Neural progenitor cell (in vitro differentiated cells): Measurements from ENCODE around the gene ARAP3. TPM values are rescaled to one million over a fixed set of nuclear protein-coding genes. Genes with fewer than 3 reads are reported as not detected.

ENCODE experiments used
- DNase-seq: peaks from one replicate; pipeline ENCODE4 v3.0.0-alpha.2; 2016; ENCODE audit warnings: low spot score
- H2AFZ ChIP-seq: fragments of 200-600 bp; sonication (generic); replicated peaks from 2 replicates; pipeline ENCODE4 v1.6.1; 2016; ENCODE audit warnings: antibody characterized with exemption
- H3F3A ChIP-seq: fragments of 200-600 bp; sonication (generic); 2 replicates; pipeline ENCODE4 v1.6.1; 2016; ENCODE audit warnings: antibody characterized with exemption, low read depth
- H3K27ac ChIP-seq: fragments of 200-600 bp; sonication (generic); 2 replicates; pipeline ENCODE4 v1.5.1; 2016; ENCODE audit warnings: mild to moderate bottlenecking
- H3K27me3 ChIP-seq: fragments of 200-600 bp; sonication (generic); 2 replicates; pipeline ENCODE4 v1.6.1; 2016; ENCODE audit warnings: mild to moderate bottlenecking, moderate library complexity
- H3K36me3 ChIP-seq: fragments of 200-600 bp; sonication (generic); 2 replicates; pipeline ENCODE4 v1.5.1; 2016
- H3K4me1 ChIP-seq: fragments of 200-600 bp; sonication (generic); 2 replicates; pipeline ENCODE4 v1.6.1; 2016; ENCODE audit warnings: mixed run types
- H3K4me2 ChIP-seq: fragments of 200-600 bp; sonication (generic); 2 replicates; pipeline ENCODE4 v1.6.1; 2016
- H3K4me3 ChIP-seq: fragments of 200-600 bp; sonication (generic); 2 replicates; pipeline ENCODE4 v1.5.1; 2016
- H3K79me2 ChIP-seq: fragments of 200-600 bp; sonication (generic); 2 replicates; pipeline ENCODE4 v1.6.1; 2016; ENCODE audit warnings: low read depth
- H3K9ac ChIP-seq: fragments of 200-600 bp; sonication (generic); 2 replicates; pipeline ENCODE4 v1.6.1; 2016
- H3K9me3 ChIP-seq: fragments of 200-600 bp; sonication (generic); 2 replicates; pipeline ENCODE4 v1.5.1; 2016; ENCODE audit warnings: low read depth
- H4K20me1 ChIP-seq: fragments of 200-600 bp; sonication (generic); 2 replicates; pipeline ENCODE4 v1.6.1; 2016; ENCODE audit warnings: low read depth
- H3K27ac Mint-ChIP-seq: 3 replicates; pipeline ENCODE4 v1.8.0; 2021; ENCODE audit warnings: mixed read lengths
- H3K27me3 Mint-ChIP-seq: 2 replicates; pipeline ENCODE4 v1.8.0; 2022; ENCODE audit warnings: low read depth, mild to moderate bottlenecking, inconsistent platforms, moderate library complexity, mixed read lengths; ENCODE audit not compliant: insufficient read depth
- H3K36me3 Mint-ChIP-seq: 3 replicates; pipeline ENCODE4 v1.8.0; 2021; ENCODE audit warnings: mixed read lengths
- H3K4me1 Mint-ChIP-seq: 3 replicates; pipeline ENCODE4 v1.8.0; 2021; ENCODE audit warnings: mixed read lengths
- H3K4me3 Mint-ChIP-seq: 3 replicates; pipeline ENCODE4 v1.8.0; 2021; ENCODE audit warnings: mild to moderate bottlenecking, moderate library complexity, mixed read lengths
- H3K9me3 Mint-ChIP-seq: 3 replicates; pipeline ENCODE4 v1.8.0; 2020; ENCODE audit warnings: mixed read lengths
- EZH2 ChIP-seq: fragments of 200-600 bp; sonication (generic); IDR thresholded peaks from 2 replicates; pipeline ENCODE4 v1.6.1; 2017; ENCODE audit warnings: antibody characterized with exemption, mild to moderate bottlenecking, moderate library complexity
- EZH2phosphoT487 ChIP-seq: fragments of 200-600 bp; sonication (generic); IDR thresholded peaks from 2 replicates; pipeline ENCODE4 v1.6.1; 2017; ENCODE audit warnings: antibody characterized with exemption
- total RNA-seq: library from RNA; depleted of rRNA; stranded (reverse); fragments of >200 nt; gene quantifications from 2 replicates; pipeline ENCODE4 v1.2.3, GENCODE V29; 2015; ENCODE audit warnings: low replicate concordance
- TF ChIP-seq, protein P1 (sequence below): fragments of 200-600 bp; sonication (generic); IDR thresholded peaks from 2 replicates; pipeline ENCODE4 v1.5.1; 2017; ENCODE audit warnings: antibody characterized with exemption, mild to moderate bottlenecking

Gene ARAP3
- total RNA-seq, 1 donor from 2014 or later = 7.6 TPM

DNA sequence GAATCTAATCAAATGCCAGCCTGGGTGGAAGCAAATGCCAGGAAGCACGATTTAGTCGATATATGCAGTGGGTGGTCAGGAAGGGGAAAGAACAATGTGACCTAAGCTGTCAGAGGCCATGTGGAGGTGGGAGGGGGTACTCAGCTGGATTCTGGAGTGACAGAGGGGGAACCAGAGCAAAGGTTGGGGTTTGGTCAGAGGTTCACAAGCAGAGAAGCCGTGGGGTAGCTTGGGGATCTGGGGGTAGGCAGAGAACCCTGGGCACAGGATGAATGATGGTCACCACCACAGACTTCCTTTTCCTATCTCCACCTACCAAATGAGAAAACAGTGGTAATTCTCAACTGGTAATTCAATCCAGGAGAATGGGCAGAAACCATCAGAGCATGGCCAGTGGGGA lies 24.1 kb upstream of the ARAP3 start:
- no peak for TF ChIP-seq EZH2
- no peak for TF ChIP-seq EZH2phosphoT487
- TF ChIP-seq, protein P1, sequence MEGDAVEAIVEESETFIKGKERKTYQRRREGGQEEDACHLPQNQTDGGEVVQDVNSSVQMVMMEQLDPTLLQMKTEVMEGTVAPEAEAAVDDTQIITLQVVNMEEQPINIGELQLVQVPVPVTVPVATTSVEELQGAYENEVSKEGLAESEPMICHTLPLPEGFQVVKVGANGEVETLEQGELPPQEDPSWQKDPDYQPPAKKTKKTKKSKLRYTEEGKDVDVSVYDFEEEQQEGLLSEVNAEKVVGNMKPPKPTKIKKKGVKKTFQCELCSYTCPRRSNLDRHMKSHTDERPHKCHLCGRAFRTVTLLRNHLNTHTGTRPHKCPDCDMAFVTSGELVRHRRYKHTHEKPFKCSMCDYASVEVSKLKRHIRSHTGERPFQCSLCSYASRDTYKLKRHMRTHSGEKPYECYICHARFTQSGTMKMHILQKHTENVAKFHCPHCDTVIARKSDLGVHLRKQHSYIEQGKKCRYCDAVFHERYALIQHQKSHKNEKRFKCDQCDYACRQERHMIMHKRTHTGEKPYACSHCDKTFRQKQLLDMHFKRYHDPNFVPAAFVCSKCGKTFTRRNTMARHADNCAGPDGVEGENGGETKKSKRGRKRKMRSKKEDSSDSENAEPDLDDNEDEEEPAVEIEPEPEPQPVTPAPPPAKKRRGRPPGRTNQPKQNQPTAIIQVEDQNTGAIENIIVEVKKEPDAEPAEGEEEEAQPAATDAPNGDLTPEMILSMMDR = no peak
- H3K4me1 ChIP-seq = peaks cover 8% of the 10 kb centered on the region
- H3K27ac ChIP-seq = no peak overlapping the region
- no peak overlapping the region for H2AFZ ChIP-seq
- no peaks in the 10 kb centered on the region for H4K20me1 ChIP-seq
- peaks cover 6% of the 10 kb centered on the region for H3F3A ChIP-seq
- peaks cover 18% of the 10 kb centered on the region for H3K4me1 Mint-ChIP-seq
- no peak for DNase-seq
- H3K27me3 ChIP-seq = peaks cover 48% of the 10 kb centered on the region
- H3K9me3 ChIP-seq = no peaks in the 10 kb centered on the region
- H3K4me3 ChIP-seq = no peak overlapping the region
- no peaks in the 10 kb centered on the region for H3K9me3 Mint-ChIP-seq
- H3K36me3 Mint-ChIP-seq = no peaks in the 10 kb centered on the region
- H3K4me3 Mint-ChIP-seq = no peak overlapping the region
- H3K27ac Mint-ChIP-seq = no peak overlapping the region
- no peaks in the 10 kb centered on the region for H3K36me3 ChIP-seq
- peaks cover 10% of the 10 kb centered on the region for H3K27me3 Mint-ChIP-seq
- H3K9ac ChIP-seq = no peak overlapping the region
- H3K79me2 ChIP-seq = no peaks in the 10 kb centered on the region
- H3K4me2 ChIP-seq = no peak overlapping the region

DNA sequence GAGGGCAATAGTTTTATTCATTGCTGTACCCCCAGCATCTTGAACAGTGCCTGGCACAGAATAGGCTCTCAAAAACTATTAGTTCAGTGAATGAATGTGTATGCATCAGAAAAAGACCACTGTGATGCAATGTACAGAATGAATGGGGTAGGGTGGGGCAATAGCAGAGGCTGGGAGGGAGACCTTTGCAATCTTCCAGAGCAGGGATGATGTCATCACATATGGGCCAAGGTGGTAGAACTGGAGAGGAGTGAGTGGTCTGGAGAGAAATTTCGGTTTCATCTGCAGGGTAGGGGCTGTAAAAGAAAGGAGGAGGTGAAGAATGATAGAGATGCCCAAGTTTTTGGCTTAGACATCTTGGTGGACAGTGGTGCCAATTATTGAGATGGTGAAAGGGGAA lies 23.4 kb upstream of the ARAP3 start:
- no peak for DNase-seq
- Histone ChIP-seq H3F3A (peaks cover 6% of the 10 kb centered on the region), H3K36me3 (no peaks in the 10 kb centered on the region), H3K4me1 (peaks cover 8% of the 10 kb centered on the region), H3K9ac (no peak overlapping the region), H4K20me1 (no peaks in the 10 kb centered on the region), H3K27ac (no peak overlapping the region), H3K27me3 (peaks cover 54% of the 10 kb centered on the region), H3K4me2 (no peak overlapping the region), H3K79me2 (no peaks in the 10 kb centered on the region), H3K9me3 (no peaks in the 10 kb centered on the region), H2AFZ (no peak overlapping the region), H3K4me3 (no peak overlapping the region)
- Mint-ChIP-seq H3K27me3 (peaks cover 10% of the 10 kb centered on the region), H3K4me1 (peaks cover 18% of the 10 kb centered on the region), H3K9me3 (no peaks in the 10 kb centered on the region), H3K27ac (no peak overlapping the region), H3K4me3 (no peak overlapping the region), H3K36me3 (no peaks in the 10 kb centered on the region)
- TF ChIP-seq, protein P1 = no peak
- no peak for TF ChIP-seq EZH2phosphoT487
- no peak for TF ChIP-seq EZH2

DNA sequence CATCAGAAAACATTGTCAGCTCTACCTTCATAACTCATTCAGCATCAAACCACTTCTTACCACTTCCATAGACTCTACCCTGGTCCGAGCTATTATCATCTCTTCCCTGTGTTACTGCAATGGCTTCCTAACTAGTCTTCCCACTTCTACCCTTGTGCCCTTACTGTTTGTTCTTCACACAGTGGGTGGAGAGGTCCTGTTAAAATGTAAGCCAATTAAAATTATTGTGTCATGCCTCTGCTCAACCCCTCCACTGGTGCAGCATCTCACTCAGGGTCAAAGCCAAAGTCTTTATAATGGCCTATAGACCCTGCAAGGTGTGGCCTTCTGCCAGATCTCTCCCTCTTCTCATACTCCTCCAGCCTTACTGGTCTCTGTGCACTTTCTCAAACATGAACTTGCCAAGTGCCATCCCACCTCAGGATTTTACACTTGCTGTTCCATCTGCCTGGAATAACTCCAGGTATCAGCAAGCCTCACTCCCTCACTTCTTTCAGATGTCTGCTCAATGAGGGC lies 22.8 kb upstream of the ARAP3 start:
- H3K27me3 ChIP-seq = peaks cover 59% of the 10 kb centered on the region
- peaks cover 10% of the 10 kb centered on the region for H3K27me3 Mint-ChIP-seq

More for the DNA sequence above, 22.8 kb upstream of the ARAP3 start:
- Histone ChIP-seq H3K79me2 (no peaks in the 10 kb centered on the region), H3K27ac (no peak overlapping the region), H3K4me2 (no peak overlapping the region), H3K4me1 (peaks cover 8% of the 10 kb centered on the region), H2AFZ (no peak overlapping the region), H3K9ac (no peak overlapping the region), H3K36me3 (no peaks in the 10 kb centered on the region), H3K4me3 (no peak overlapping the region), H4K20me1 (no peaks in the 10 kb centered on the region), H3F3A (peaks cover 6% of the 10 kb centered on the region), H3K9me3 (no peaks in the 10 kb centered on the region)
- TF ChIP-seq EZH2phosphoT487 (no peak), EZH2 (no peak)
- TF ChIP-seq, protein P1 = no peak
- Mint-ChIP-seq H3K9me3 (no peaks in the 10 kb centered on the region), H3K4me3 (no peak overlapping the region), H3K4me1 (peaks cover 14% of the 10 kb centered on the region), H3K36me3 (no peaks in the 10 kb centered on the region), H3K27ac (no peak overlapping the region)
- DNase-seq = no peak
